K562 (cell line): ENCODE data around the gene IPO13. TPM values are rescaled to one million over a fixed set of nuclear protein-coding genes. Genes with fewer than 3 reads are reported as not detected.

Experiments
- ARID1B ChIP-seq: fragments of 450-650 bp; IDR thresholded peaks from 2 replicates; pipeline ENCODE4 v1.6.1; 2016; ENCODE audit warnings: antibody characterized with exemption, mild to moderate bottlenecking, inconsistent platforms
- CTCFL ChIP-seq: IDR thresholded peaks from 2 replicates; pipeline ENCODE4 v1.6.1; 2011; ENCODE audit warnings: borderline replicate concordance, low read depth, mild to moderate bottlenecking, moderate library complexity, low read length; ENCODE audit not compliant: insufficient read depth, poor library complexity, severe bottlenecking
- EHMT2 ChIP-seq: fragments of 450-650 bp; IDR thresholded peaks from 2 replicates; pipeline ENCODE4 v1.6.1; 2018; ENCODE audit warnings: antibody characterized with exemption
- ETV1 ChIP-seq: fragments of 450-650 bp; conservative IDR thresholded peaks from 2 replicates; pipeline ENCODE4 v1.6.1; 2016; ENCODE audit warnings: missing genetic modification characterization, control low read depth, low read depth, missing compliant biosample characterization
- GTF3C2 ChIP-seq: IDR thresholded peaks from 3 replicates; pipeline ENCODE4 v1.6.1; 2011; ENCODE audit warnings: borderline replicate concordance, mild to moderate bottlenecking, moderate library complexity; ENCODE audit not compliant: insufficient read length; ENCODE audit errors: extremely low read depth
- KAT2B ChIP-seq: IDR thresholded peaks from one replicate; pipeline ENCODE4 v1.6.1; 2012; ENCODE audit warnings: low read depth, mild to moderate bottlenecking, control low read depth, inconsistent platforms, low read length, moderate library complexity
- POLR2A ChIP-seq: fragments of 450-650 bp; conservative IDR thresholded peaks from 2 replicates; pipeline ENCODE4 v1.6.1; 2016
- RFX1 ChIP-seq: fragments of 450-650 bp; IDR thresholded peaks from 2 replicates; pipeline ENCODE4 v1.6.1; 2016; ENCODE audit warnings: mild to moderate bottlenecking, moderate library complexity
- RNF2 ChIP-seq: sonication (generic); IDR thresholded peaks from 2 replicates; pipeline ENCODE4 v1.6.1; 2016
- ZC3H4 ChIP-seq: sonication (generic); formaldehyde crosslinking; IDR thresholded peaks from 2 replicates; pipeline ENCODE4 v1.9.0; 2021; ENCODE audit warnings: missing genetic modification reagents, borderline replicate concordance
- ZFP1 ChIP-seq: fragments of 450-650 bp; formaldehyde crosslinking; IDR thresholded peaks from 2 replicates; pipeline ENCODE4 v1.4.0; 2020; ENCODE audit warnings: mild to moderate bottlenecking, mixed read lengths
- ZFX ChIP-seq: sonication (generic); formaldehyde crosslinking; IDR thresholded peaks from 2 replicates; pipeline ENCODE4 v1.8.0; 2022; ENCODE audit warnings: mild to moderate bottlenecking, missing genetic modification reagents, moderate library complexity
- ZNF124 ChIP-seq: sonication (generic); formaldehyde crosslinking; IDR thresholded peaks from 2 replicates; pipeline ENCODE4 v1.8.1; 2022; ENCODE audit warnings: missing genetic modification reagents
- ZNF184 ChIP-seq: sonication (generic); formaldehyde crosslinking; IDR thresholded peaks from 2 replicates; pipeline ENCODE4 v1.5.0; 2020; ENCODE audit warnings: missing genetic modification reagents
- ZNF24 ChIP-seq: fragments of 450-650 bp; IDR thresholded peaks from 2 replicates; pipeline ENCODE4 v1.6.1; 2016
- polyA plus RNA-seq, 8 experiments: library from polyadenylated mRNA; depleted of rRNA in 4 of 8; stranded (reverse) in 5 of 8; unstranded in 3 of 8; fragments of >200 nt; fragmentation: Nextera tagmentation in 2 of 8; fragmentation: Illumina TruSeq in 1 of 8; extraction: Ambion mirVana in 2 of 8; extraction: Trizol in 1 of 8; gene quantifications; 2 replicates each; pipeline versions ENCODE4 v1.2.1 to v1.2.3, GENCODE V29; 2011 to 2014; ENCODE audit warnings: inconsistent platforms in 1 of 8, missing spikeins in 1 of 8
- total RNA-seq, 7 experiments: library from RNA; depleted of rRNA in 6 of 7; stranded (reverse); fragments of >200 nt in 6 of 7; fragmentation: Illumina TruSeq in 2 of 7; extraction: Trizol in 2 of 7; gene quantifications; 2 replicates each; pipeline versions ENCODE4 v1.2.1 to v1.2.3, GENCODE V29; 2011 to 2021; ENCODE audit warnings: low replicate concordance in 1 of 7
- TF ChIP-seq, protein P1 (sequence below): sonication (generic); formaldehyde crosslinking; IDR thresholded peaks from 2 replicates; pipeline ENCODE4 v1.8.1; 2023; ENCODE audit warnings: missing genetic modification reagents, mild to moderate bottlenecking, borderline replicate concordance
- TF ChIP-seq, protein P2 (sequence below): sonication (generic); formaldehyde crosslinking; IDR thresholded peaks from 2 replicates; pipeline ENCODE4 v1.8.0; 2022; ENCODE audit warnings: missing genetic modification reagents, mild to moderate bottlenecking, borderline replicate concordance

The IPO13 gene
- total and polyA plus RNA-seq, 9 of the 15 experiments (the other 6 are each of a cell fraction or from before 2014, with no cell fraction given) = 7.0 to 30.8 (median 16.2) TPM

DNA sequence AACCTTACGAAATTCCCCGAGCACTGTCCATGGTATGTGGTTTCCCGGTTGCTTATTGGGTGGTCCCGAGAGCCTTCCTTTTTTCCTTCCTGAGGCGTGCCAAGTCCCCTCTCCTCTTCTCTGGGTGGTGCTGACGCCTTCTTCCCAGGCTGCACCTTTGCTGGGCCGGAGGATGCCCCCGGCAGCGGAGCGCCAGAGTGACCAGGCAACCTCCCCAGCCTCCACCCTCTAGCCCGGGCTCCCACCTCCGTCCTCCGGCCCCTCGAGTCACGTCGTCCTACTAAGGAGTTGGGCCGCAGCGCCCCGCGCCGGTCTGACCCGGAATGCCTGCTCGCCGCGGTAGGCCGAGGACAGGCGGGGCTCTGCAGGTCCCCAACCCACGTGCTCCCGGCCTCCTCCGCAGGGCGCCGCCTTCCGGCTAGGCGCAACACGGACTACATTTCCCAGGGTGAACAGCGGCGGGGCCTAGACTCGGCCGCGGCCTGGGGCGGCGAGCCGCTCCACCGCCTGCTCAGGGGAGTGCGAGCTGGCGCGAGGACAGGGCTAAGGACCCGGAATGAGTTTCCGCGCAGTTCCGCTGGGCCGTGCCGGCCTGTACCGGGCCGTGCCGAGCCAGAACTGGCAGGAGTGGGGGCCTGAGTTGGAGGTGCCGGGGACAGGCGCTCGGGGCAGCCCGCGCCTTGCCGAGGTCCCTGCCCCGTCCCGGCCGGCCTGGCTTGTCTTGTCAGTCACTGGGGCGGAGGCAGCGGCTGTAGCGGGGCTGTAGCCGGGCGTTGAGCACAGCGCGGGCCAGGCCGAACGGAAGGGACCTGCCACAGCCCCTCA, at the start of gene IPO13 (continued):
- TF ChIP-seq GTF3C2 = no peak
- TF ChIP-seq ZNF24 = no peak; the same call in 1 of the 2 replicates
- peak; percentile 64 for TF ChIP-seq ETV1 (tag)
- peak; percentile 96 for TF ChIP-seq EHMT2
- peak; percentile 84 for TF ChIP-seq CTCFL
- no peak for TF ChIP-seq ZNF124 (CRISPR knock-in tag)
- no peak for TF ChIP-seq RFX1
- TF ChIP-seq ARID1B = no peak; the same call in none of the 2 replicates
- TF ChIP-seq ZC3H4 = no peak
- peak; percentile 98 for TF ChIP-seq ZFX
- no peak for TF ChIP-seq ZNF184 (CRISPR knock-in tag)
- TF ChIP-seq KAT2B = peak; percentile 36
- TF ChIP-seq, protein P1, sequence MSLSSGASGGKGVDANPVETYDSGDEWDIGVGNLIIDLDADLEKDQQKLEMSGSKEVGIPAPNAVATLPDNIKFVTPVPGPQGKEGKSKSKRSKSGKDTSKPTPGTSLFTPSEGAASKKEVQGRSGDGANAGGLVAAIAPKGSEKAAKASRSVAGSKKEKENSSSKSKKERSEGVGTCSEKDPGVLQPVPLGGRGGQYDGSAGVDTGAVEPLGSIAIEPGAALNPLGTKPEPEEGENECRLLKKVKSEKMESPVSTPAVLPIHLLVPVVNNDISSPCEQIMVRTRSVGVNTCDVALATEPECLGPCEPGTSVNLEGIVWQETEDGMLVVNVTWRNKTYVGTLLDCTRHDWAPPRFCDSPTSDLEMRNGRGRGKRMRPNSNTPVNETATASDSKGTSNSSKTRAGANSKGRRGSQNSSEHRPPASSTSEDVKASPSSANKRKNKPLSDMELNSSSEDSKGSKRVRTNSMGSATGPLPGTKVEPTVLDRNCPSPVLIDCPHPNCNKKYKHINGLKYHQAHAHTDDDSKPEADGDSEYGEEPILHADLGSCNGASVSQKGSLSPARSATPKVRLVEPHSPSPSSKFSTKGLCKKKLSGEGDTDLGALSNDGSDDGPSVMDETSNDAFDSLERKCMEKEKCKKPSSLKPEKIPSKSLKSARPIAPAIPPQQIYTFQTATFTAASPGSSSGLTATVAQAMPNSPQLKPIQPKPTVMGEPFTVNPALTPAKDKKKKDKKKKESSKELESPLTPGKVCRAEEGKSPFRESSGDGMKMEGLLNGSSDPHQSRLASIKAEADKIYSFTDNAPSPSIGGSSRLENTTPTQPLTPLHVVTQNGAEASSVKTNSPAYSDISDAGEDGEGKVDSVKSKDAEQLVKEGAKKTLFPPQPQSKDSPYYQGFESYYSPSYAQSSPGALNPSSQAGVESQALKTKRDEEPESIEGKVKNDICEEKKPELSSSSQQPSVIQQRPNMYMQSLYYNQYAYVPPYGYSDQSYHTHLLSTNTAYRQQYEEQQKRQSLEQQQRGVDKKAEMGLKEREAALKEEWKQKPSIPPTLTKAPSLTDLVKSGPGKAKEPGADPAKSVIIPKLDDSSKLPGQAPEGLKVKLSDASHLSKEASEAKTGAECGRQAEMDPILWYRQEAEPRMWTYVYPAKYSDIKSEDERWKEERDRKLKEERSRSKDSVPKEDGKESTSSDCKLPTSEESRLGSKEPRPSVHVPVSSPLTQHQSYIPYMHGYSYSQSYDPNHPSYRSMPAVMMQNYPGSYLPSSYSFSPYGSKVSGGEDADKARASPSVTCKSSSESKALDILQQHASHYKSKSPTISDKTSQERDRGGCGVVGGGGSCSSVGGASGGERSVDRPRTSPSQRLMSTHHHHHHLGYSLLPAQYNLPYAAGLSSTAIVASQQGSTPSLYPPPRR (CRISPR knock-in tag) = no peak; the same call in 1 of the 2 replicates
- TF ChIP-seq POLR2A = peak; percentile 90
- no peak for TF ChIP-seq ZFP1 (CRISPR knock-in tag)
- TF ChIP-seq, protein P2, sequence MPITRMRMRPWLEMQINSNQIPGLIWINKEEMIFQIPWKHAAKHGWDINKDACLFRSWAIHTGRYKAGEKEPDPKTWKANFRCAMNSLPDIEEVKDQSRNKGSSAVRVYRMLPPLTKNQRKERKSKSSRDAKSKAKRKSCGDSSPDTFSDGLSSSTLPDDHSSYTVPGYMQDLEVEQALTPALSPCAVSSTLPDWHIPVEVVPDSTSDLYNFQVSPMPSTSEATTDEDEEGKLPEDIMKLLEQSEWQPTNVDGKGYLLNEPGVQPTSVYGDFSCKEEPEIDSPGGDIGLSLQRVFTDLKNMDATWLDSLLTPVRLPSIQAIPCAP (CRISPR knock-in tag) = no peak
- peak; percentile 57; the same call in 1 of the 2 replicates for TF ChIP-seq RNF2
